Transverse colon (tissue), 4 donors: ENCODE measurements around the gene TIMM10B. TPM values are rescaled to one million over a fixed set of nuclear protein-coding genes. Genes with fewer than 3 reads are reported as not detected.

ENCODE experiments used
- DNase-seq: peaks from one replicate; pipeline ENCODE4 v3.0.0-alpha.2; 2019
- H3K27ac ChIP-seq, 4 donors: fragments of 200-600 bp; sonication (generic); 2 replicates each; pipeline ENCODE4 v1.5.1; 2016 to 2018; ENCODE audit warnings: inconsistent platforms in 4 of 4
- H3K27me3 ChIP-seq: fragments of 200-600 bp; sonication (generic); 2 replicates; pipeline ENCODE4 v1.5.1; 2017; ENCODE audit warnings: inconsistent platforms
- H3K36me3 ChIP-seq, 4 donors: fragments of 200-600 bp; sonication (generic); 2 replicates each; pipeline ENCODE4 v1.5.1; 2017 to 2019; ENCODE audit warnings: inconsistent platforms in 4 of 4
- H3K4me1 ChIP-seq, 4 donors: fragments of 200-600 bp; sonication (generic); 2 replicates each; pipeline ENCODE4 v1.5.1; 2017 to 2020; ENCODE audit warnings: inconsistent platforms in 4 of 4
- H3K4me3 ChIP-seq, 4 donors: fragments of 200-600 bp; sonication (generic); 1 replicate in 1 of 4; 2 replicates in 3 of 4; pipeline versions ENCODE4 v1.5.1 to v1.6.1; 2017 to 2019; ENCODE audit warnings: inconsistent platforms in 4 of 4
- H3K9me3 ChIP-seq, 2 donors: fragments of 200-600 bp; sonication (generic); 2 replicates each; pipeline ENCODE4 v1.5.1; 2017 to 2019; ENCODE audit warnings: inconsistent platforms in 2 of 2
- EP300 ChIP-seq: sonication (generic); formaldehyde crosslinking; IDR thresholded peaks from one replicate; pipeline ENCODE4 v1.6.1; 2017; ENCODE audit warnings: antibody characterized with exemption, low read depth
- POLR2A ChIP-seq: fragments of 450-650 bp; IDR thresholded peaks from one replicate; pipeline ENCODE4 v1.6.1; 2016; ENCODE audit warnings: antibody characterized with exemption, mild to moderate bottlenecking, moderate library complexity
- POLR2AphosphoS5 ChIP-seq, 3 donors: sonication (generic); formaldehyde crosslinking; IDR thresholded peaks; one replicate each; pipeline ENCODE4 v1.6.1; 2016; ENCODE audit warnings: antibody characterized with exemption in 3 of 3
- WGBS, 2 donors: methylation state at CpG; one replicate each; pipeline ENCODE4 v1.1.5; 2018; ENCODE audit warnings: low coverage in 1 of 2; 5-methylcytosine and 5-hydroxymethylcytosine counted together
- in situ Hi-C, 4 donors: fragments of 200-750 bp; cut with MboI; loops; one replicate each; pipeline versions ENCODE4 v1.15.0 to v1.15.1; 2017; ENCODE audit warnings: low sequenced_read_pairs in 3 of 4, low pct_ligation_motif_present in 1 of 4, low pct_unique_long_range_greater_than_20kb in 1 of 4
- intact Hi-C: fragments of 100-400 bp; cut with DNase I; formaldehyde crosslinking; loops from one replicate; pipeline ENCODE4 v1.15.1; 2023; ENCODE audit warnings: low total_unique reads
- total RNA-seq, 4 donors: library from RNA; depleted of rRNA; stranded (reverse); fragments of >200 nt; gene quantifications; one replicate each; pipeline ENCODE4 v1.1.0, GENCODE V29; 2016
- TF ChIP-seq, protein P1 (sequence below), 5 experiments: fragments of 200-600 bp in 3 of 5; fragments of 450-650 bp in 2 of 5; sonication (generic) in 3 of 5; IDR thresholded peaks; 1 replicate in 2 of 5; 2 replicates in 3 of 5; pipeline ENCODE4 v1.5.1; 2016 to 2017; ENCODE audit warnings: antibody characterized with exemption in 5 of 5, inconsistent platforms in 3 of 5, mild to moderate bottlenecking in 2 of 5, moderate library complexity in 1 of 5

The TIMM10B gene
- total RNA-seq, 4 donors from 2014 or later: 19.1 to 40.2 (median 30.3) TPM

DNA sequence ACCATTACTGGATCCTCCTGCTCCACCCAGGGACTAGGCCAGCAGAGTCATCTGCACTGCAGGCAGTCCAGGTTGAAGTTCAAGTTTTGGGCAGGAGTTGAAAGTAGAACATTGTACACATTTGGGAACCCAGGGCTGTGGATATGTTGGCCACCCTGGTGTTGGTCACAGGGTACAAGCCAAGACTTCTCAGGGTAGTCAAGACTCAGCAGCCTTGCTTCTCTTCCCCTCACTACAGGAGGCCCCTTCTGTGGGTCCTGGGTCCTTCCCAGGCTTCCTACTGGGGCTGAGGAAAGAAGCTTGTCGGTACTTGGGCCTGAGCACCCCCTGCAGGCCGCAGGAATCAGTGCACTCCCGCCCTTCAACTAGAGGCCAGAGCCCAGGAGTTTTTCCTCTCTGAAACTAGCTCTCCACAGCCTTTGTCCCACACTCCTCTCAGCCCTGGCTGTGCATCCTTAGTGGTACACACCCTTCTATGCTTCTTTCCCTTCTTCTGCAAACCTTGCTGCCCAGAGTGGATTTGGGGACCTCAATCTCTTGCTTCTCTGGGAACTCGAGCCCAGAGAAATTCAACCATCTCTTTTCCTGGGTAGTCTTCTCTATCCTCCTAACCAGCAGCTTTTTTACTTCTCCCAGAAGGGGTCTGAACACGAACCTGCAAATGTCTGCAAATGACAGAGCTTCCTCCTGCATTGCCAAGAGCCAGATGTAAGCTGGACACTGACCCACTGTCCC lies 37.9 kb upstream of the TIMM10B start:
- no peak overlapping the region for H3K27ac ChIP-seq
- no peak for TF ChIP-seq EP300
- TF ChIP-seq POLR2A: no peak
- no peak for TF ChIP-seq POLR2AphosphoS5 (IDR thresholded peaks at IDR 0.05)
- TF ChIP-seq, protein P1, sequence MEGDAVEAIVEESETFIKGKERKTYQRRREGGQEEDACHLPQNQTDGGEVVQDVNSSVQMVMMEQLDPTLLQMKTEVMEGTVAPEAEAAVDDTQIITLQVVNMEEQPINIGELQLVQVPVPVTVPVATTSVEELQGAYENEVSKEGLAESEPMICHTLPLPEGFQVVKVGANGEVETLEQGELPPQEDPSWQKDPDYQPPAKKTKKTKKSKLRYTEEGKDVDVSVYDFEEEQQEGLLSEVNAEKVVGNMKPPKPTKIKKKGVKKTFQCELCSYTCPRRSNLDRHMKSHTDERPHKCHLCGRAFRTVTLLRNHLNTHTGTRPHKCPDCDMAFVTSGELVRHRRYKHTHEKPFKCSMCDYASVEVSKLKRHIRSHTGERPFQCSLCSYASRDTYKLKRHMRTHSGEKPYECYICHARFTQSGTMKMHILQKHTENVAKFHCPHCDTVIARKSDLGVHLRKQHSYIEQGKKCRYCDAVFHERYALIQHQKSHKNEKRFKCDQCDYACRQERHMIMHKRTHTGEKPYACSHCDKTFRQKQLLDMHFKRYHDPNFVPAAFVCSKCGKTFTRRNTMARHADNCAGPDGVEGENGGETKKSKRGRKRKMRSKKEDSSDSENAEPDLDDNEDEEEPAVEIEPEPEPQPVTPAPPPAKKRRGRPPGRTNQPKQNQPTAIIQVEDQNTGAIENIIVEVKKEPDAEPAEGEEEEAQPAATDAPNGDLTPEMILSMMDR (IDR thresholded peaks at IDR 0.05): peak; percentile 75 to 85 (median 82)
- WGBS, 2 donors: 25 to 60% methylated on average over 1 to 5 of the region's 5 CpGs
- H3K27me3 ChIP-seq: no peaks in the 10 kb centered on the region
- no peaks in the 10 kb centered on the region for H3K4me1 ChIP-seq
- no peaks in the 10 kb centered on the region for H3K36me3 ChIP-seq
- H3K4me3 ChIP-seq: no peak overlapping the region
- intact Hi-C loops (loop anchor here (2.0 kb wide), 1 partner anchor 65 kb away; no protein-coding TSS in a partner anchor), in situ Hi-C loops (loop anchor here in 3 of 4 donors (5.0 to 10.0 kb wide), 4 partner anchors 59 to 69 kb away; no protein-coding TSS in a partner anchor)
- no peaks in the 10 kb centered on the region for H3K9me3 ChIP-seq
- DNase-seq: peak; percentile 61

DNA sequence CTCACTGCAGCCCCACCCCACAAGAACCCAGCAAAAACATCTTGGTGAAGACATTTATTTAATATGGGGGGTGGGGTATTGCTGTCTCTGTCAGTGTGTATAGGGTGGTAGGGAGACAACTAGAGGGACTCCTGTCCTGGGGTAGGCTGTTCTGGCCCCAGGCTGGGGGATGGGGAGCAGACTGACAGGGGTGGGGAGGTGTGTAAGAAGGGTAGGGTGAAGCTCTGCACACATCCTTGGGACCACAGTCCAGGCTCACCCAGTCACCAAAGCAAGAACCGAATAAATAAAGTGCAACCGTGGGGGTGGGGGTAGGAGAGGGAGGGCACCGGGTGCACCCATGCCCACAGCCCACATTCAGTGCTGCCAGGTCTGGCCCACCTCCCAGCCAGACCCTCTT lies 32.7 kb upstream of the TIMM10B start:
- Histone ChIP-seq H3K27me3 (no peaks in the 10 kb centered on the region), H3K4me1 (no peaks in the 10 kb centered on the region), H3K4me3 (no peak overlapping the region), H3K9me3 (no peaks in the 10 kb centered on the region), H3K36me3 (peaks cover 0 to 19% (median 8%) of the 10 kb centered on the region in 4 donors), H3K27ac (no peak overlapping the region)
- TF ChIP-seq POLR2AphosphoS5 (IDR thresholded peaks at IDR 0.05) (no peak), EP300 (no peak), POLR2A (no peak)
- TF ChIP-seq, protein P1 (IDR thresholded peaks at IDR 0.05): no peak
- in situ Hi-C loops (loop anchor here in 3 of 4 donors (10.0 kb wide), 3 partner anchors 56 to 74 kb away; no protein-coding TSS in a partner anchor), intact Hi-C loops (no loop called here)
- no peak for DNase-seq
- WGBS, 2 donors: 90% methylated on average over 3 of the region's 3 CpGs; no CpG with 5 or more reads in 1 of the 2 donors

DNA sequence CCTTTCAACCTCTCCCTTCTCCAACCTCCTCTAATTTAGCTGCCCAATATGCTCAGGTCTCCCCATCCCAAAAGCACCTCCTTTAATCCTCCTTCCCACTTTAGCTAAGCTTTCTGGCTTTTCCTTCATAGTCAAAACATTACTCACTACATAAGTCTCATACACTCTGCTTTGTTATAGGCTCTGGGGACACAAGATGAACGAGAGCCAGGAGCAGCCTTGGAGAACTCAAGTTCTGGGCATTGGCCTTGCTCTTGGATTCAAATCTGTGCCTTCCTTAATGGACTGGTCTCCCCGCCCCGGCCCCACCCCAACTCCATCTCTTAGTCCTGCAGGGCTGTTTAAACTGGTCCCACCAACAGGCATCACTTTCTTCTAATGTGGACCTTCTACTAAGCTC lies 29.1 kb upstream of the TIMM10B start:
- no peak for DNase-seq
- Histone ChIP-seq H3K4me3 (no peak overlapping the region), H3K4me1 (no peaks in the 10 kb centered on the region), H3K36me3 (peaks cover 0 to 41% (median 15%) of the 10 kb centered on the region in 4 donors), H3K9me3 (no peaks in the 10 kb centered on the region), H3K27ac (no peak overlapping the region), H3K27me3 (no peaks in the 10 kb centered on the region)
- intact Hi-C loops: no loop called here
- in situ Hi-C loops: no loop called here
- TF ChIP-seq, protein P1 (IDR thresholded peaks at IDR 0.05): no peak
- no peak for TF ChIP-seq POLR2AphosphoS5 (IDR thresholded peaks at IDR 0.05)
- TF ChIP-seq POLR2A: no peak
- no peak for TF ChIP-seq EP300
- WGBS, 2 donors: 81% methylated on average over 3 of the region's 3 CpGs; no CpG with 5 or more reads in 1 of the 2 donors

DNA sequence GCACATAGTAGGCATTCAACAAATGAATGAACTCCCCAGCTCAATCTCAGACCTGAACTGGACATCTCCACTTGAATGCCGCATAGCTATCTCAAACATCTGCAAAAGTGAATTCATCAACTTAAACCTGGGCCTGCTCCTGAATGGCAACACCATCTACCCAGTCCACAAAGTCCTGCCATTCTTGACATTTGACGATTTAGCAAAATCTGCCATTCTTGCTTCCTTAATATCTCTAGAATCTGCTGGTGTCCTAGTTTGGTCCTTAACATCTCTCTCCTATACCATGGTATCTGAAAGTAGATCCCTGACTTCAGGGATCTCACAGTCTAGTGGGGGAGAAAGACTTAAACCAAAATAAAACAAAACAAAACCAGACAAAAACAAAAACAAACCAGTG lies 28.1 kb upstream of the TIMM10B start:
- TF ChIP-seq POLR2AphosphoS5 (IDR thresholded peaks at IDR 0.05) (no peak), POLR2A (no peak), EP300 (no peak)
- TF ChIP-seq, protein P1 (IDR thresholded peaks at IDR 0.05): no peak

More for the DNA sequence above, 28.1 kb upstream of the TIMM10B start:
- 80 to 98% methylated on average over 1 to 2 of the region's 2 CpGs for WGBS, 2 donors
- DNase-seq: no peak
- in situ Hi-C loops (no loop called here), intact Hi-C loops (no loop called here)
- no peaks in the 10 kb centered on the region for H3K9me3 ChIP-seq
- no peaks in the 10 kb centered on the region for H3K4me1 ChIP-seq
- H3K4me3 ChIP-seq: no peak overlapping the region
- H3K27ac ChIP-seq: no peak overlapping the region
- no peaks in the 10 kb centered on the region for H3K27me3 ChIP-seq
- H3K36me3 ChIP-seq: peaks cover 0 to 41% (median 15%) of the 10 kb centered on the region in 4 donors
